ENCODE data around the gene SPRING1.
A peak's percentile ranks its signal among the peaks of the same experiment; 100 is the strongest.

SPRING1 gene

GRCh38 chr12:116698116-116698515 lies 39.8 kb downstream of the SPRING1 start:
- TF ChIP-seq CTCF (conservative IDR thresholded peaks at IDR 0.05; ENCODE audit: low read depth, low read length), result no peak
- no peak overlapping the region for H3K4me3 ChIP-seq (ENCODE audit: low read length)
- no peak for DNase-seq (ENCODE audit: low read depth)

GRCh38 chr12:116697716-116698115 lies 40.2 kb downstream of the SPRING1 start:
- TF ChIP-seq CTCF (conservative IDR thresholded peaks at IDR 0.05; ENCODE audit: low read depth, low read length), result no peak
- no peak for DNase-seq (ENCODE audit: low read depth)
- H3K4me3 ChIP-seq (ENCODE audit: low read length), result no peak overlapping the region

- peak; percentile 34 for TF ChIP-seq CTCF (conservative IDR thresholded peaks at IDR 0.05; ENCODE audit: low read depth, low read length)
- no peak overlapping the region for H3K4me3 ChIP-seq (ENCODE audit: low read length)
- DNase-seq (ENCODE audit: low read depth), result no peak
These were observed 40.6 kb downstream of the SPRING1 start for GRCh38 chr12:116697305-116697704.

GRCh38 chr12:116695464-116695725 lies 42.5 kb downstream of the SPRING1 start:
- H3K4me3 ChIP-seq (ENCODE audit: low read length), result no peak overlapping the region
- DNase-seq (ENCODE audit: low read depth), result no peak

GRCh38 chr12:116694653-116695463 lies 43.0 kb downstream of the SPRING1 start:
- no peak overlapping the region for H3K4me3 ChIP-seq (ENCODE audit: low read length)
- TF ChIP-seq CTCF (conservative IDR thresholded peaks at IDR 0.05; ENCODE audit: low read depth, low read length), result no peak
- DNase-seq (ENCODE audit: low read depth), result no peak

More at GRCh38 chr12:116695464-116695725, 42.5 kb downstream of the SPRING1 start:
- TF ChIP-seq CTCF (conservative IDR thresholded peaks at IDR 0.05; ENCODE audit: low read depth, low read length), result no peak

GRCh38 chr12:116693286-116694227 lies 44.3 kb downstream of the SPRING1 start:
- DNase-seq (ENCODE audit: low read depth), result no peak
- H3K4me3 ChIP-seq (ENCODE audit: low read length), result peak overlapping the region; percentile 22
- TF ChIP-seq CTCF (conservative IDR thresholded peaks at IDR 0.05; ENCODE audit: low read depth, low read length), result peak; percentile 13
